GM12874 (cell line): ENCODE data around the gene LRBA.

Experiments used
- CTCF ChIP-seq: IDR thresholded peaks from 2 replicates; pipeline ENCODE4 v1.5.1; 2011; ENCODE audit warnings: low read depth, mild to moderate bottlenecking, control low read depth, low read length, moderate library complexity; ENCODE audit not compliant: insufficient read depth

LRBA gene

GRCh38 chr4:150821641-150822040, 193.4 kb downstream of the LRBA start:
- TF ChIP-seq CTCF: no peak

GRCh38 chr4:150820409-150820808, 194.7 kb downstream of the LRBA start:
- TF ChIP-seq CTCF: no peak

GRCh38 chr4:150818661-150819060, 196.4 kb downstream of the LRBA start:
- no peak for TF ChIP-seq CTCF

GRCh38 chr4:150817804-150818528, 197.1 kb downstream of the LRBA start:
- no peak for TF ChIP-seq CTCF

GRCh38 chr4:150817017-150817416, 198.1 kb downstream of the LRBA start:
- TF ChIP-seq CTCF: no peak

GRCh38 chr4:150816491-150816890, 198.6 kb downstream of the LRBA start:
- no peak for TF ChIP-seq CTCF

- no peak for TF ChIP-seq CTCF
Measured at GRCh38 chr4:150814873-150815272, 200.2 kb downstream of the LRBA start.
